Parathyroid adenoma (tissue), 2 donors: ENCODE results near the gene NANOS2.
A peak's percentile ranks its signal among the peaks of the same experiment; 100 is the strongest.

ENCODE experiments used
- H2AFZ ChIP-seq: fragments of 300-600 bp; sonication (generic); one replicate; pipeline ENCODE4 v1.7.0; 2017; ENCODE audit warnings: antibody characterized with exemption, mild to moderate bottlenecking
- H3K27ac ChIP-seq: fragments of 300-600 bp; sonication (generic); one replicate; pipeline ENCODE4 v1.7.0; 2017
- H3K27me3 ChIP-seq: fragments of 300-600 bp; sonication (generic); one replicate; pipeline ENCODE4 v1.7.0; 2017; ENCODE audit warnings: low read length; ENCODE audit not compliant: control insufficient read depth, insufficient read depth
- H3K36me3 ChIP-seq: fragments of 300-600 bp; sonication (generic); one replicate; pipeline ENCODE4 v1.7.0; 2017; ENCODE audit warnings: low read length; ENCODE audit not compliant: control insufficient read depth, insufficient read depth
- H3K4me1 ChIP-seq: fragments of 300-600 bp; sonication (generic); one replicate; pipeline ENCODE4 v1.7.0; 2017; ENCODE audit warnings: control low read depth
- H3K4me2 ChIP-seq: fragments of 300-600 bp; sonication (generic); one replicate; pipeline ENCODE4 v1.7.0; 2017; ENCODE audit warnings: low read length
- H3K4me3 ChIP-seq: fragments of 300-600 bp; sonication (generic); one replicate; pipeline ENCODE4 v1.7.0; 2017; ENCODE audit warnings: low read depth, low read length
- H3K79me2 ChIP-seq: fragments of 300-600 bp; sonication (generic); one replicate; pipeline ENCODE4 v1.7.0; 2017; ENCODE audit warnings: control low read depth
- H3K9ac ChIP-seq: fragments of 300-600 bp; sonication (generic); one replicate; pipeline ENCODE4 v1.7.0; 2017; ENCODE audit warnings: mild to moderate bottlenecking
- H3K9me3 ChIP-seq: fragments of 300-600 bp; sonication (generic); one replicate; pipeline ENCODE4 v1.7.0; 2017; ENCODE audit warnings: low read length; ENCODE audit not compliant: control insufficient read depth
- CTCF ChIP-seq: fragments of 300-600 bp; sonication (generic); IDR thresholded peaks from one replicate; pipeline ENCODE4 v1.7.0; 2017; ENCODE audit warnings: antibody characterized with exemption, mild to moderate bottlenecking
- donor health status: primary hyperparathyroidism.

The NANOS2 gene

GRCh38 chr19:45865269-45865948 is 49.2 kb downstream of the NANOS2 start:
- H3K27me3 ChIP-seq, result no peaks in the 10 kb centered on the region
- no peak for TF ChIP-seq CTCF
- no peak overlapping the region for H3K9ac ChIP-seq
- no peak overlapping the region for H2AFZ ChIP-seq
- H3K9me3 ChIP-seq, result no peaks in the 10 kb centered on the region
- peaks cover 3% of the 10 kb centered on the region for H3K4me1 ChIP-seq
- no peak overlapping the region for H3K4me3 ChIP-seq
- no peak overlapping the region for H3K27ac ChIP-seq
- H3K4me2 ChIP-seq, result no peak overlapping the region
- H3K36me3 ChIP-seq, result no peaks in the 10 kb centered on the region
- peaks cover 3% of the 10 kb centered on the region for H3K79me2 ChIP-seq

- no peak for TF ChIP-seq CTCF
- Histone ChIP-seq H2AFZ (peak overlapping the region; percentile 82), H3K36me3 (no peaks in the 10 kb centered on the region), H3K4me3 (no peak overlapping the region), H3K4me2 (no peak overlapping the region), H3K27ac (no peak overlapping the region), H3K9ac (no peak overlapping the region), H3K4me1 (peaks cover 3% of the 10 kb centered on the region), H3K27me3 (no peaks in the 10 kb centered on the region), H3K9me3 (no peaks in the 10 kb centered on the region), H3K79me2 (peaks cover 3% of the 10 kb centered on the region)
These were observed 49.9 kb downstream of the NANOS2 start for GRCh38 chr19:45864629-45865082.

GRCh38 chr19:45863840-45864628 is 50.5 kb downstream of the NANOS2 start, which contains the start of gene FOXA3:
FOXA3 (plus strand) TSS chr19:45864326; CDS start chr19:45864457, 131 bp downstream.
- Histone ChIP-seq H3K9me3 (no peaks in the 10 kb centered on the region), H3K4me3 (peak within 1 kb of the TSS; percentile 86), H3K4me1 (peaks cover 3% of the 10 kb centered on the region), H3K4me2 (peak within 1 kb of the TSS; percentile 63), H3K27me3 (no peaks in the 10 kb centered on the region), H2AFZ (peak within 1 kb of the TSS; percentile 82), H3K9ac (no peak within 1 kb of the TSS), H3K27ac (no peak within 1 kb of the TSS), H3K79me2 (peaks cover 3% of the 10 kb centered on the region), H3K36me3 (no peaks in the 10 kb centered on the region)
- peak; percentile 36 for TF ChIP-seq CTCF

GRCh38 chr19:45863335-45863839 is 51.2 kb downstream of the NANOS2 start:
- Histone ChIP-seq H3K79me2 (peaks cover 3% of the 10 kb centered on the region), H3K4me2 (peak overlapping the region; percentile 63), H3K9ac (no peak overlapping the region), H3K27me3 (no peaks in the 10 kb centered on the region), H3K36me3 (no peaks in the 10 kb centered on the region), H2AFZ (peak overlapping the region; percentile 82), H3K4me3 (peak overlapping the region; percentile 86), H3K4me1 (peaks cover 3% of the 10 kb centered on the region), H3K27ac (no peak overlapping the region), H3K9me3 (no peaks in the 10 kb centered on the region)
- no peak for TF ChIP-seq CTCF
